Caco-2 (cell line): ENCODE measurements around the gene DGCR2. TPM values are rescaled to one million over a fixed set of nuclear protein-coding genes. Genes with fewer than 3 reads are reported as not detected.
"Not testable (repeated sequence)": the region's sequence is repeated elsewhere in the genome, so short reads cannot be mapped to it uniquely, and the experiment has no call there.

Experiments
- BruUV-seq: library from RNA; stranded (reverse); fragments of 400-500 nt; replicated peaks from 2 replicates; lab custom pipeline; 2021; lab: Mats Ljungman, UMichigan
- CTCF ChIA-PET: fragments of 300-600 bp; sonication (Branson Sonifier 250); formaldehyde crosslinking; loops from one replicate; lab custom pipeline; 2022; ENCODE audit warnings: antibody characterized with exemption; lab: Charles Lee
- POLR2A ChIA-PET: fragments of 300-600 bp; sonication (Branson Sonifier 250); formaldehyde crosslinking; loops from one replicate; lab custom pipeline; 2022; ENCODE audit warnings: antibody characterized with exemption; lab: Charles Lee
- DNase-seq, 2 experiments: peaks; one replicate each; pipeline versions ENCODE4 v3.0.0 to v3.0.0-alpha.2; 2020 to 2022
- H3K27me3 ChIP-seq: replicated peaks from 2 replicates; pipeline ENCODE4 v1.6.0; 2011; ENCODE audit warnings: low read length; ENCODE audit not compliant: control insufficient read depth, insufficient read depth
- H3K36me3 ChIP-seq: 2 replicates; pipeline ENCODE4 v1.5.1; 2011; ENCODE audit warnings: low read length; ENCODE audit not compliant: control insufficient read depth, insufficient read depth
- H3K4me1 ChIP-seq: fragments of 250-450 bp; sonication (Bioruptor Pico); 2 replicates; pipeline ENCODE4 v1.5.1; 2020; ENCODE audit warnings: mild to moderate bottlenecking
- H3K4me3 ChIP-seq: 2 replicates; pipeline ENCODE4 v1.5.1; 2011; ENCODE audit warnings: low read depth, mild to moderate bottlenecking, control low read depth, low read length
- H3K9me3 ChIP-seq: fragments of 250-450 bp; sonication (Bioruptor Pico); 2 replicates; pipeline ENCODE4 v1.5.1; 2020; ENCODE audit warnings: mild to moderate bottlenecking, moderate library complexity
- H3K27ac Mint-ChIP-seq: one replicate; pipeline ENCODE4 v1.8.0; 2022; ENCODE audit warnings: mixed read lengths; ENCODE audit not compliant: unreplicated experiment
- H3K27me3 Mint-ChIP-seq: one replicate; pipeline ENCODE4 v1.8.0; 2022; ENCODE audit warnings: mixed read lengths; ENCODE audit not compliant: insufficient read depth, unreplicated experiment
- H3K36me3 Mint-ChIP-seq: one replicate; pipeline ENCODE4 v1.8.0; 2022; ENCODE audit warnings: mild to moderate bottlenecking, mixed read lengths; ENCODE audit not compliant: insufficient read depth, unreplicated experiment
- H3K4me1 Mint-ChIP-seq: one replicate; pipeline ENCODE4 v1.8.0; 2022; ENCODE audit warnings: low read depth, mixed read lengths; ENCODE audit not compliant: unreplicated experiment
- H3K4me3 Mint-ChIP-seq: one replicate; pipeline ENCODE4 v1.8.0; 2022; ENCODE audit warnings: mild to moderate bottlenecking, moderate library complexity, mixed read lengths; ENCODE audit not compliant: unreplicated experiment
- H3K9me3 Mint-ChIP-seq: one replicate; pipeline ENCODE4 v1.8.0; 2022; ENCODE audit warnings: mixed read lengths; ENCODE audit not compliant: unreplicated experiment
- CTCF ChIP-seq, 2 experiments: fragments of 200-600 bp in 1 of 2; IDR thresholded peaks; 1 replicate in 1 of 2; 2 replicates in 1 of 2; pipeline versions ENCODE4 v1.5.1 to v1.8.0; 2011 to 2022; ENCODE audit warnings: antibody characterized with exemption in 1 of 2, control low read depth in 1 of 2, inconsistent platforms in 1 of 2, low read depth in 1 of 2, low read length in 1 of 2, mild to moderate bottlenecking in 1 of 2, moderate library complexity in 1 of 2; ENCODE audit not compliant: insufficient read depth in 1 of 2, severe bottlenecking in 1 of 2, unreplicated experiment in 1 of 2
- intact Hi-C: fragments of 100-400 bp; cut with micrococcal nuclease; formaldehyde crosslinking; loops from one replicate; pipeline ENCODE4 v1.10.0; 2022; ENCODE audit not compliant: unreplicated experiment
- total RNA-seq: library from RNA; stranded (reverse); gene quantifications from 2 replicates; pipeline ENCODE4 v1.2.3, GENCODE V29; 2022

Gene DGCR2
- total RNA-seq, 1 experiment from 2014 or later: 67.9 TPM

DNA sequence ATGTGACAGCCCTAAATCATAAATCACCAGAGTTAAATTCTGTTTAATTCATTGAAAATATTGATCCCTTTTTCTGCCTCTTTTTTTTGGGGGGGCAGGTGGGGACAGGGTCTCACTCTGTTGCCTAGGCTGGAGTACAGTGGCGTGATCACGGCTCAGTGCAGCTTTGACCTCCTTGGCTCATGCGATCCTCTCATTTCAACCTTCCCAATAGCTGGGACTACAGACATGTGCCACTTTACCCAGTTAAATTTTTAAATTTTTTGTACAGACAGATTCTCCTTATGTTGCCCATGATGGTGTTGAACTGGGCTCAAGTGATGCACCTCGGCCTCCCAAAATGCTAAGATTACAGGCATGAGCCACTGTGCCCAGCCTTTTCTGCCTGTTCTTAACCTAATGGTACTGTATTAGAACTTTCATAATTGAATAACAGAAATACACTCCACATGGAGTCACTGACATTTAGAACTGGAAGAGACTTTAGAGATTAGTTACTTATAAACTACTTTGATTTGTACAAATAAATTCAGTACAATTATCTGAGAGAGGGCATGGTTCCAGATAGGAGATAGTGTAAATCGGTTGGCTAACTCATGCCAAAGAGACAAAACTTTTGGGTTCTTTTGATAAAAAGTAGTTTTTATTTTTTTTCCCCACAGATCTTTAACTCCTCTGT lies 109.8 kb downstream of the DGCR2 start:
- H3K9me3 ChIP-seq: no peaks in the 10 kb centered on the region
- H3K36me3 ChIP-seq: no peaks in the 10 kb centered on the region
- no TSS peak for BruUV-seq
- Mint-ChIP-seq H3K4me3 (no peak overlapping the region), H3K27ac (no peak overlapping the region), H3K9me3 (no peaks in the 10 kb centered on the region), H3K4me1 (no peaks in the 10 kb centered on the region), H3K27me3 (peaks cover 2% of the 10 kb centered on the region), H3K36me3 (no peaks in the 10 kb centered on the region)
- ChIA-PET CTCF (no interaction called here), POLR2A (no interaction called here)
- TF ChIP-seq CTCF (IDR thresholded peaks at IDR 0.05; ENCODE audit: insufficient read depth in 1 of 2, low read depth in 1 of 2, low read length in 1 of 2, severe bottlenecking in 1 of 2, unreplicated experiment in 1 of 2): no peak
- intact Hi-C loops: no loop called here
- no peaks in the 10 kb centered on the region for H3K27me3 ChIP-seq
- no peak overlapping the region for H3K4me3 ChIP-seq
- DNase-seq: no peak
- no peaks in the 10 kb centered on the region for H3K4me1 ChIP-seq

GRCh38 chr22:19011611-19012010 lies 110.6 kb downstream of the DGCR2 start:
- H3K27ac Mint-ChIP-seq, H3K4me3 Mint-ChIP-seq, CTCF ChIA-PET, H3K27me3 ChIP-seq, H3K4me3 ChIP-seq, intact Hi-C loops, H3K27me3 Mint-ChIP-seq, H3K36me3 Mint-ChIP-seq, BruUV-seq, POLR2A ChIA-PET, H3K36me3 ChIP-seq, H3K4me1 Mint-ChIP-seq, DNase-seq, H3K9me3 Mint-ChIP-seq, H3K9me3 ChIP-seq, H3K4me1 ChIP-seq: not testable (repeated sequence)

DNA sequence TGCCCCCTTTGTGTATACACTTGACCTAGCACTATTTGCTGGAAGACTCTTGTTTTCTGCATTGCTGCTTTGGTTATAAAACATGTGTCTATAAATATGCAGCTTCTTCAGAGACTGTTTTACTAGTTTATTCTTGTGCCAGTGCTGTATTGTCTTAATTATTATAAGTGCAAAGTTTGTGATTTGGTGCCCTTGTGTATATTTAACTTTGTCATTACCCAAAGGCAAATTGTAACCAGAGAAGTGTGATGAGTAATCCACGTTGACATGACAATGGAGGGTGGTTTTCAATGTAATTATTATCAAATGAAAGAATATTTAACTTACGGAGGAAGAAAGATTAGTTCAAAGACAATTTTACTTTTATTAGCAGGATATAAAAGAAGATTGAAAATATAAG lies 111.1 kb downstream of the DGCR2 start:
- Mint-ChIP-seq H3K4me1 (no peaks in the 10 kb centered on the region), H3K27me3 (peaks cover 2% of the 10 kb centered on the region), H3K36me3 (no peaks in the 10 kb centered on the region), H3K27ac (no peak overlapping the region), H3K4me3 (no peak overlapping the region), H3K9me3 (no peaks in the 10 kb centered on the region)
- TF ChIP-seq CTCF (IDR thresholded peaks at IDR 0.05; ENCODE audit: insufficient read depth in 1 of 2, low read depth in 1 of 2, low read length in 1 of 2, severe bottlenecking in 1 of 2, unreplicated experiment in 1 of 2): no peak
- BruUV-seq: no TSS peak
- DNase-seq: no peak
- no peak overlapping the region for H3K4me3 ChIP-seq
- no peaks in the 10 kb centered on the region for H3K4me1 ChIP-seq
- no peaks in the 10 kb centered on the region for H3K27me3 ChIP-seq
- ChIA-PET POLR2A (no interaction called here), CTCF (no interaction called here)
- H3K36me3 ChIP-seq: no peaks in the 10 kb centered on the region
- intact Hi-C loops: no loop called here
- H3K9me3 ChIP-seq: no peaks in the 10 kb centered on the region
